Right kidney (tissue), 1 donor: ENCODE measurements around the gene FCRL2.
"Not testable (repeated sequence)": the region's sequence is repeated elsewhere in the genome, so short reads cannot be mapped to it uniquely, and the experiment has no call there.

Source experiments
- DNase-seq: peaks from one replicate; pipeline ENCODE4 v3.0.0-alpha.2; 2016

Gene FCRL2

GRCh38 chr1:157751283-157751682 is 25.6 kb downstream of the FCRL2 start:
- DNase-seq = no peak

GRCh38 chr1:157748262-157748817 is 28.6 kb downstream of the FCRL2 start:
- DNase-seq = no peak

DNA sequence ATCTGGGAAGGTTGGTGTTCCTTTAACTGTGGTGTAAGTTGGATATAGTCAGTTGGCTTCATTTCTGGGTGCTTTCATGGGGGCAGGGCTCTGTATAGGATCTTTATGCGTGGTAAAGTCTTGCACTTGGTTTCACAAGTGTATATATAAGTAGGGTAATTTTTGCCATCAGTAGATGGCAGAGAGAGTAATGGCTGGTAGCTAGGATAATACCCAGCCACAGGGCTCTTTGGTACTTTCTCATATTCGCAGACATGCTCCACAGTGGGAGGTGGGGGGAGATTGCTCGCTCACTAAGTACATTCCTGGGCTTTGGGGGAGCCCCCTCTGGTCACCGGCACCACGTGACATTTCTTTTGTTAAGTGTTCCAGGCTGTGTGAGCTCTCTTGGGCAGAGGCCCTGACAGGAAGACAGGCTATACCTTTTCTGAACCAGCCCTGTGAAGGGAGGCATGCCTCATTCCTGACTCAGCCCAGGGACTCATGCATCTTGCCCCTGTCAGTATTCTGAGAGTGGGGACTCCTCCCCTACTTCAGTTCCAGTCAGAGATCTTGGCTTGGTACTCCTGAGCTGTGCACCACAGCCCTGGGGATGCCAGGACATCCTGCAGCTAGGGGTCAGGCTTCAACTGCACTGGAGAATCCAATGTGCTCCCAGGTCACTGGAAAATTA is 37.6 kb downstream of the FCRL2 start:
- DNase-seq = no peak

DNA sequence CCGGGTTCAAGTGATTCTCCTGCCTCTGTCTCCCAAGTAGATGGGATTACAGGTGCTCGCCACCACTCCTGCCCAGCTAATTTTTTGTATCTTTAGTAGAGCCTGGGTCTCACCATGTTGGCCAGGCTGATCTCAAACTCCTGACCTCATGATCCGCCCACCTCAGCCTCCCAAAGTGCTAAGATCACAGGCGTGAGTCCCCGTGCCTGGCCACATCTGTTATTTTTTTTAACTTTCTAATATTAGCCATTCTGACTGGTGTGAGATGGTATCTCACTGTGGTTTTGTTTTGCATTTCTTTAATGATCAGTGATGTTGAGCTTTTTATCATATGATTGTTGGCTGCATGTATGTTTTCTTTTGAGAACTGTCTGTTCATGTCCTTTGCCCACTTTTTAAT is 40.9 kb downstream of the FCRL2 start:
- not testable (repeated sequence) for DNase-seq

DNA sequence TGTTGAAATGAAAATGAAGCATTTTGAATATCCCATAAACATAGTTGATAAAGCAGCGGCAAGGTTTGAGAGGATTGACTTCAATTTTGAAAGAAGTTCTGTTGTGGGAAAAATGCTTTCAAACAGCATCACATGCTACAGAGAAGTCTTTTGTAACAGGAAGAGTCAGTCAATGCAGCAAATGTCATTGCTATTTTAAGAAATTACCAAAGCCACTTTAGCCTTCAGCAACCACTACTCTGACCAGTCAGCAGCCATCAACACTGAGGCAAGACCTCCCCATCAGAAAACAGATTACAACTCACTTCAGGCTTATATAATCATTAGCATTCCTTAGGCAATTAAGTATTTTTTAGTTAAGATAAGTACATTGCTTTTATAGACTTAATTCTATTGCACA is 42.6 kb downstream of the FCRL2 start:
- no peak for DNase-seq

DNA sequence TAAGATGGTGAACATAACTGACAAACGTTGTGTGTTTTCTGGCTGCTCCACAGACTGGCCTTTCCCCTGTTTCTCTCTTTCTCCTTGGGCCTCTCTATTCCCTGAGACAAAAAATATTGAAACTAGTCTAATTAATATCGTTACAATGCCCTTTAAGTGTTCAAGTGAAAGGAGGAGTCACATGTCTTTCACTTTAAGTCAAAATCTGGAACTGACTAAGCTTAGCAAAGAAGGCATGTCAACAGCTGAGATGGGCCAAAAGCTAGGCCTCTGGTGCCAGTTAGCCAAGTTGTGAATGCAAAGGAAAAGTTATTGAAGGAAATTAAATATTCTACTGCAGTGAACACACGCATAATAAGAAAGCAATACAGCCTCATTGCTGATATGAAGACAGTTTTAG is 44.2 kb downstream of the FCRL2 start:
- no peak for DNase-seq

DNA sequence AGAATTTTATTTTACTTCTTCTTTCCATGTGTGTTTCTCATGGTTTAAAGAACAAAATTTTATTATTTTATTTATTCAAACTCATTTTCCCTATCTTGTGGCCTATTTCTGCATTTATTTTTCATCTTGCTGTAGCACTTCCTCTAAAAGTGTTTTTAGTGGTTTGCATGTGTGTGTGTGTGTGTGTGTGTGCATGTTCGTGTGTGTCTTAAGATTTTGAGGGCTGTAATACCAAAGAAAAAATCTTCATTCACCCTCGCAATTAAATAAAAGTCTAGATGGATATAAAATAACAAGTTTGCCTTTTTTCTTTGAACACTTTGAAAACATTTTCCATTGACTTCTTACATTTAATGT is 51.7 kb downstream of the FCRL2 start:
- no peak for DNase-seq

DNA sequence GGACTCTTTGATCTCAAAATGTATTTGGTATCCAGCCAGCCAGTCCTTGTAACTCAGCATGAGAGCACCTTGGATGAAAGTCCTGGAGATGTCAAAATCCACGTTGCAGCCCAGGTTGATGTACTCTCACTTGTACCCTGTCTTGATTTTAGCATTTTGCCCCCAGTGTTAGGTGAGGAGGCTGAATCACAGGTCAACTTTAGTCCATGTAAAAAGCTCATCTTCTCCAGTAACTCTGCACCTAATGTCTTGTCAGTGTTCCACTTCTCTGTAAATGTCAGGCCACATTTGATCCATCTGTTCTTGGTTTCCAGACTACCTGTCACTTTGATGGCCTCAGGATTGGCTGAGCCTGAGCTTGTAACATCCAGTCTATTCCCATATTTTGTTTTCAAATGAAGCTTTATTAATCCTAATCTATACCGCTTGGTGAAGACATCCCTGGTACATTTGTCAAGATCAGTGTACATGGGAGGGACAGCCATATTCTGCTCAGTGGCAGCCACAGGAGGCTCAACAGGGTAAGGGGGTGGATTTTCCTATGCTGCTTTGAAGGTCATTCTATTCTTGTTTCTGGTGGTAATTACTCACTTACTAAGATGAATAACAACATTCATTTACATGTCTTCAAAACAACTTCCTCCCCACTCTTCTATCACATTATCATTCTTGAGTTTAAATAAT is 52.3 kb downstream of the FCRL2 start:
- no peak for DNase-seq

- no peak for DNase-seq
These were observed 53.8 kb downstream of the FCRL2 start for GRCh38 chr1:157723157-157723556.

- DNase-seq = no peak
These were observed 54.9 kb downstream of the FCRL2 start for GRCh38 chr1:157721985-157722384.

GRCh38 chr1:157715736-157716135 is 61.2 kb downstream of the FCRL2 start:
- DNase-seq = no peak

DNA sequence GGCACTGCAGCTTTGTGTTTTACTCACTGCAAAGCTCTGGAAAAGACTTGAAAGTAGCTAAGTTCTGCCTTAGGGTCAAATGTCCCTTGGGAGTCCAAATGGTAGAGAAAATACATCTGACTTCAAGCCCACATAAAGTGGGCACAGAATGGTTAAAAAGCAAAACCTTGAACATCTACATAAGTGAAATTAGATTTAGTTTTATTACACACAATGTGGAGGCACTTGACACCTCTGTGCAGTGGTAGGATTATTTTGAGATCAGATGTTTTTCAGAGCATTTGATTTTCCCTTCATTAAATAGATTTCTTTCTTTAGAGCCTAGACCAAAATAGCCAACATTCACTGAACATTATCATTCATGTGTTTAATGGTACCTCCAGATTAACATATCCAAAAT is 65.1 kb downstream of the FCRL2 start:
- no peak for DNase-seq

DNA sequence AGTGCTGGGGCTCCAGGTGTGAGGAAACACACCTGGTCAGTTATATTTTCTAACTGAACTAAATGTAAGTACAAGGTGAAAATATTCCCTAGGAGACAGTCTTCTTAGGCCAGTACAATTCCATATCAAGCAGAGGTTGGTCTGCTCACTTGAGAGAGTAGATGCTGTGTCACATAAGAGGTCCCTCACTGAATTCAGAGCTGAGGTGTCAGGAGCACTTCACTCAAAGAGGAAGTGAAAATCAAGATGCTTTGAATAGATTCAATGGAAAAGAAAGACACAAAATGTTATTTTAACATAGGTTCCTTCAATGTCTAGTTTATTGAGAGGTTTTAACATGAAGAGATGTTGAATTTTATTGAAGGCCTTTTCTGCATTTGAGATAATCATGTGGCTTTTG is 72.1 kb downstream of the FCRL2 start:
- DNase-seq = no peak

- no peak for DNase-seq
These were observed 73.0 kb downstream of the FCRL2 start for GRCh38 chr1:157703981-157704380.

DNA sequence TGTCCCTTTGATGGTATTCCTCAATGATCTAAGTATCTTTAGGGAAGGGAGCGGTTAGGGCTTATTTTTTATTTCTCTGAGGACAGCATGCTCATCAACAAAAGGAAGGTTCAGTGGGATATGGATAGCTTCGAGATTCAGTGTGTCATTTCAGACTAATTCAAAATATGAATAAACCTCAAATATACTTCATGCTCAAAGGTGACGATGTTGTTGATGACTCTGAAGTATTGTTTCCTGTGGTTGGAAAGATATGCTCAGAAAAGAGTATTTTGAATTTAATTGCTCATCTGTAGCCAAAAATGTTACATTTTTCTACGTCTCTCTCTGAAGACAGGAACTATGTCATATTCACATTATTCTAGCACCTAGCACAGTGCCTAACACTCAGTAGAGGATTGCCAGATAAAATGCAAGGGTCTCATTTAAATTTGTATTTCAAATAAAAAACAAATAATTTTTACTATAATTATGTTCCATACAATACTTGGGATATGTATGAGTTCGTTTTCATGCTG is 74.6 kb downstream of the FCRL2 start:
- no peak for DNase-seq

DNA sequence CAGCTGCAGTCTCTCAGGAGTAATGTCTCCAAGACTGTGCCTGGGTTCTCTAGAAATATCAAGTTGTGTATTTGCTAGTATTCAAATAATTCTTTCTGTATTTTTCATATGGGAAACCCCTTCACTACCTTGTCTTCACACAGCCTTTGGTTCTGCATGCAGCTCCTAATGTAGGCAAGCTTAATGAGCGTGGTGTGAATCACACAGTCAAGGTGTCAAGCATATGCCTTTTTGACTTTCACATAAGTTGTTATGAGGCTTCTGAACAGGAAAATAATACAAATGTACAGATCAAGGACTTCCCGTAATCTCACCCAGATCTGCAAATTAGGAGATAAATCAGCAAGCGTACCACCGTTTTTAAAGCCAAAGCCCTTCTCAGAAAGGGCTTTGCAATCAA is 76.2 kb downstream of the FCRL2 start, which contains the start of gene FCRL3:
Gene FCRL3, minus strand, starts transcription at position 38 of the 400 bp plus-strand sequence. CDS start 280 bp downstream, outside the sequence.
- no peak for DNase-seq

GRCh38 chr1:157700305-157700704 is 76.6 kb downstream of the FCRL2 start:
- DNase-seq = no peak

DNA sequence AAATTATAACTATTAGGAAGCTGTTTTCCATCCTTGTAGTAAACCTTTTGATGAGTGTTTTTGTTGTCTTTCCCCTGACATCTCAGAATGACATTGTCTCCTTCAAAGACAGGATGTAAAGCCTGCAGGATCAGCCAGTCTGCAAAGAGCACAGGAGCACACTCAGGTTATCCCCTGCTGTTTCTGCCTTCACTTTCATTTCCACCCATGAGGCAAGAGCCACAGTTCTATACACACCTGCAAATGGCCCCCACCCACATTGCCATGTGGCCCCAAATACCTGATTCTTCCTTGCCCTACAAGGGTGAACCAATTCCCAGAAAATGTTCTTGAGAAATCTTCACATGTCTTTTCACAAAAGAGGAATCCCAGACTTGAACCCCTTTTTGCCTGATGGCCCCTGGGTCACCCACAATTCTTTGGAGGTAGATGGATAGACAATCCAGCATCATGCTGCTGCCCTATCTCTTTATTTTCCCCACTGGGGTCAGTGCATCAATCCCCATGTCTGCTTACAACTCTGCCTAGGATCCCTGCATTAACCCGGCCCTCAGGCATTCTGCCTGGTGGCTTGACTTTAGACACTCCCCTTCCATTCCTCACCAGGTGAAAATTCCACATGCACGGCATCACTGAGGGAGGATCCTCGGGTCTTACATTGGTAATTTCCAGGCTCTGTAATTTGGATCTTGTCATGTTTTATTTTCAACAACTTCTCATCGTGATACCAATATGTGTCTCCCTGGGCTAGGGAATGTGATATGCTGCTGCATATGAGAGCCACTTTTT is 79.0 kb downstream of the FCRL2 start:
- no peak for DNase-seq

- DNase-seq = no peak
These were observed 79.8 kb downstream of the FCRL2 start for GRCh38 chr1:157696966-157697628.
